NB4 (cell line): ENCODE data around the gene ALOX12B.

ENCODE experiments used
- CTCF ChIP-seq: IDR thresholded peaks from one replicate; pipeline ENCODE4 v1.5.1; 2012; ENCODE audit warnings: low read depth, low read length
- MAX ChIP-seq: IDR thresholded peaks from 2 replicates; pipeline ENCODE4 v1.6.1; 2011; ENCODE audit warnings: low read depth, low read length
- POLR2A ChIP-seq: IDR thresholded peaks from 2 replicates; pipeline ENCODE4 v1.6.1; 2011; ENCODE audit warnings: mild to moderate bottlenecking; ENCODE audit not compliant: insufficient read length; ENCODE audit errors: extremely low read depth

GRCh38 chr17:8125947-8126490 lies 38.5 kb upstream of the ALOX12B start:
- TF ChIP-seq CTCF: no peak
- no peak for TF ChIP-seq MAX
- no peak for TF ChIP-seq POLR2A
